Measurements from ENCODE around the gene BCL7A.

The BCL7A gene

DNA sequence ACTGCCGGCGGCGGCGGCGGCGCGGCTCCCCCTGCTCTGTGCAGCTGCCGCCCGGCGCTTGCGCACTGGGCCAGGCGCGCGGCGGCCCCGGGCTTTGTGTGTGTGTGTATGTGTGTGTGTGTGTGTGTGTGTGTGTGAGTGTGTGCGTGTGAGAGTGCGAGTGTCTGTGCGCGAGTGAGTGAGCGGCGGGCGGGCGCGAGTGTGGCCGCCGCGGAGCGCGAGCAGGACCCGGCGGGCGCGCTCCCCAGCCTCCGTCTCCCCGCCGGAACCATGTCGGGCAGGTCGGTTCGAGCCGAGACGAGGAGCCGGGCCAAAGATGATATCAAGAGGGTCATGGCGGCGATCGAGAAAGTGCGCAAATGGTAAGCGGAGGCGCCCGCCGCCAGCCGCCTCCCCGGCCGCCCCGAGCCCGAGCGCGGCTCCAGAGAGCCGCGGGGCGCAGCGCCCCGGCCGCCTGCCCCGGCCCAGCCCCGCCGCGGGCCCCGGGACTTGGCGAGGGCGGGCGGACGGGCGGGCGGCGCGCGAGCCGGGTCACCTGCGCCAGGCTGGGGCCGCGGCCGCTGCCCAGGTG, at the start of gene BCL7A:
BCL7A (plus strand) TSS at position 63 of the 571 bp plus-strand sequence; CDS start at position 271, 208 bp downstream.
- H3K4me3 ChIP-seq (ENCODE audit: control insufficient read depth, low read depth, low read length) = peak within 1 kb of the TSS; percentile 53

DNA sequence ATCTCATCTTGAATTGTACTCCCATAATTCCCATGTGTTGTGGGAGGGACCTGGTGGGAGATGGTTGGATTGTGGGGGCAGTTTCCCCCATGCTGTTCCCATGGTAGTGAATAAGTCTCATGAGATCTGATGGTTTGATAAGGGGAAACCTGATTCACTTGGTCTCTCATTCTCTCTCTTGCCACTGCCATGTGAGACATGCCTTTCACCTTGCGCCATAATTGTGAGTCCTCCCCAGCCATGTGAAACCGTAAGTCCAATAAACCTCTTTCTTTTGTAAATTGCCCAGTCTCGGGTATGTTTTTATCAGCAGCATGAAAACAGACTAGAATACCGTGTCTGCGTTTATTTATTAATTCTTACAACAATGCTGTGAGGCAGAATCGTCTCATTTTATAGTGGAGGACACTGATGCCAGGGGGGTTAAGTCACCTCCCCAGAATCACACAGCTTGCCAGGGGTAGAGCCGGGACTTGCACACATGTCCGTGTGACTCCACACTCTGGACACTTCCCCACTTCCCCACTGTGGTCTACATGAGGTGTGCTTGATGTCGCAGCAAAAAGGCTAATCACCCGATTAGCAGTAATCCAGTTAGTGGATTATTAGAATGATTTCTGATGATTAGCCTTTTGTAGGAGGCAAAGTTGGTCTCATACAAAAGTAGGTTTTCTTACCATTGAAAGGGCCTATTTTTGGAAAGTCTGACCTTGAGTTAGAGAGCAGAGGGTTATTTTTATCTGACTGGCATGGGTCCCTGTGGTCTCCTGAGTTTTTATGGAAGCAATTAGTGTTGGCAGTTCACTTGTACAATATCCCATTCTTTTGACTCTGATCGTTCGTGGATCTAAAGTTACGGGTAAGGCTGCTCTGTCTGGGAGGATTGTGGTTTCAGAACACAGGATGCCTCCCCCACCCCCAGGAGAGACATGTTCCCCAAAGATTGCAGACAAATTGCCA, 47.4 kb upstream of the BCL7A start:
- TF ChIP-seq, protein P1, sequence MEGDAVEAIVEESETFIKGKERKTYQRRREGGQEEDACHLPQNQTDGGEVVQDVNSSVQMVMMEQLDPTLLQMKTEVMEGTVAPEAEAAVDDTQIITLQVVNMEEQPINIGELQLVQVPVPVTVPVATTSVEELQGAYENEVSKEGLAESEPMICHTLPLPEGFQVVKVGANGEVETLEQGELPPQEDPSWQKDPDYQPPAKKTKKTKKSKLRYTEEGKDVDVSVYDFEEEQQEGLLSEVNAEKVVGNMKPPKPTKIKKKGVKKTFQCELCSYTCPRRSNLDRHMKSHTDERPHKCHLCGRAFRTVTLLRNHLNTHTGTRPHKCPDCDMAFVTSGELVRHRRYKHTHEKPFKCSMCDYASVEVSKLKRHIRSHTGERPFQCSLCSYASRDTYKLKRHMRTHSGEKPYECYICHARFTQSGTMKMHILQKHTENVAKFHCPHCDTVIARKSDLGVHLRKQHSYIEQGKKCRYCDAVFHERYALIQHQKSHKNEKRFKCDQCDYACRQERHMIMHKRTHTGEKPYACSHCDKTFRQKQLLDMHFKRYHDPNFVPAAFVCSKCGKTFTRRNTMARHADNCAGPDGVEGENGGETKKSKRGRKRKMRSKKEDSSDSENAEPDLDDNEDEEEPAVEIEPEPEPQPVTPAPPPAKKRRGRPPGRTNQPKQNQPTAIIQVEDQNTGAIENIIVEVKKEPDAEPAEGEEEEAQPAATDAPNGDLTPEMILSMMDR (conservative IDR thresholded peaks at IDR 0.05; ENCODE audit: control insufficient read depth, insufficient read depth, low read depth, low read length) = no peak
- no peak overlapping the region for H3K4me3 ChIP-seq (ENCODE audit: control insufficient read depth, low read depth, low read length)
- no peak for DNase-seq (ENCODE audit: low read depth)

More for the DNA sequence above, at the start of gene BCL7A:
- TF ChIP-seq, protein P1 (conservative IDR thresholded peaks at IDR 0.05; ENCODE audit: control insufficient read depth, insufficient read depth, low read depth, low read length) = no peak
- DNase-seq (ENCODE audit: low read depth) = peak; percentile 58

DNA sequence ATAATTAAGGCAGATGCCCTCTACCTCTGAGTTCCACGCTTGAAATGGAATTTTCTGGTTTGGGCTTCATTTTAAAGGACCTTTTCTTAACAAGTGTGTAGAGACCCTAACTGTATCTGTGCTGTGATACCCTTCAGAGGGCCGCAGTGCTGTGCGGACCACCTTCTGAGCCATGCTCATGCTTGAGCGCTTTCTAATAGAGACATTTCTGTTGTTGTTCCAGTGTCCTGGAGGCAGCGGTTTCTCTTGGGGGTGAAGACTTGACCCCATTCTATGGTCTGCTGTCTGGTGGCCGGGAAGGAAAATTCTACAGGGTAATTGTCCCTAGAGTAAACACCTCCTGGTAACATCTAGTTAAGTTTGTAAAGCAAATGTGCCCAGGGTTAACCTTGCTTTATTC, 46.7 kb upstream of the BCL7A start:
- no peak overlapping the region for H3K4me3 ChIP-seq (ENCODE audit: control insufficient read depth, low read depth, low read length)
- TF ChIP-seq, protein P1 (conservative IDR thresholded peaks at IDR 0.05; ENCODE audit: control insufficient read depth, insufficient read depth, low read depth, low read length) = no peak
- DNase-seq (ENCODE audit: low read depth) = no peak

DNA sequence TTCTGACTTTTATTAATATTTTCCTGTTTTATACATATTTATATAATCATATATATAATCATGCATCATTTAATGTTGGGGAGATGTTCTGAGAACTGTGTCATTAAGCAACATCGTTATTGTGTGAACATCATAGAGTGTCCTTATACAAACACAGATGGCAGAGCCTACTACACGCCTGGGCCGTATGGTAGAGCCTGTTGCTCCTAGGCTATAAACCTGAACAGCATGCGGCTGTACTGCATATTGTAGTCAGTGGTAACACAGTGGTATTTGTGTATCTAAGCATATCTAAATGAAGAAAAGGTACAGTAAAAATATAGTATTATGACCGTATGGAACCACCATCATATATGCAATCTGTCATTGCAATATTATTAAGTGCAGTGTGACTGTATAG, 44.7 kb upstream of the BCL7A start:
- TF ChIP-seq, protein P1 (conservative IDR thresholded peaks at IDR 0.05; ENCODE audit: control insufficient read depth, insufficient read depth, low read depth, low read length) = no peak

DNA sequence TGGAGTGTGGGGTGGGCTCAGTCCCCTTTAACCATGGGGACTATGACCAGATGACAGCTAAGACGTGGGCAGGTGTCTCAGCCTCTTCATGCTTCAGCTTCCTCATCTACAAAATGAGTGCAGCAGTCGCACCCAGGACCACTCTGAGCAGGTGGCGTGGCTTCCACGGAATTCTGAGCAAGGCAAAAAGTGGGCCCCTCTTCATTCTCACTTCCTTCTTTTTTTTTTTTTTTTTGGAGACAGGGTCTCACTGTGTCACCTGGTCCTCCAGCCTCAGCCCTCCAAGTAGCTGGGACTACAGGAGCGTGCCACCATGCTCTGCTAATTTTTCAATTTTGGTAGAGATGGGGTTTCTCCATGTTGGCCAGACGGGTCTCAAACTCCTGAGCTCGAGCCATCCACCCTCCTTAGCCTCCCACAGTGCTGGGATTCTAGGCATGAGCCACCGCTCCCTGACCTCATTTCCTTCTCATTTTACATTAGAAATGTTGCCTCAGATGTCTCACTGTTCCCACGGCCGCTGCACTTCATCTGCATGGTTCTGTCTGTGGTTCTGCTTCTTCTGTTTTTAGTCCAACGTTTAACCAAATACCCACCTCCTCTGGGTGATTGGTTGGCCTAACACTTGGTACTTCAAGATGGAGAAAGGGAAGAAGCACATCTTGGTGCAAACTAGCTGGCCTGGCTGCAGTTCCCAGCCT, 41.3 kb upstream of the BCL7A start:
- peak; percentile 36 for DNase-seq (ENCODE audit: low read depth)
- TF ChIP-seq, protein P1 (conservative IDR thresholded peaks at IDR 0.05; ENCODE audit: control insufficient read depth, insufficient read depth, low read depth, low read length) = no peak
- no peak overlapping the region for H3K4me3 ChIP-seq (ENCODE audit: control insufficient read depth, low read depth, low read length)

More for the DNA sequence above, 44.7 kb upstream of the BCL7A start:
- DNase-seq (ENCODE audit: low read depth) = no peak
- H3K4me3 ChIP-seq (ENCODE audit: control insufficient read depth, low read depth, low read length) = no peak overlapping the region

DNA sequence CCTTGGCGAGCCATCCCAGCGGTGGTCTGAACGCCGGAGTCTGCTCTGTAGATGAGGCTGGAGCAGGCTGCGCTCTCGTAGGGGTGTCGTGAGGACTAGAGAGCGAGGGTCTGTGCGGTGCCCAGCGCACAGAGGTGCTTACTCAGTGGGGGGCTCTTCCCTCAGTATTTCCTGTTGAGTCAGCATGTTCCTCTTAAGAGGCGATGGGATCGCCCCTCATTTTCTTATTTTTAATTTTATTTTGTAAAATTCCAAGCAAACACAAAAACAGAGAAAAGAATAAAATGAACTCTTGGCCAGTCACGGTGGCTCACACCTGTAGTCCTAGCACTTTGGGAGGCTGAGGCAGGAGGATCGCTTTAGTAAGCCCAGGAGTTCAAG, 40.8 kb upstream of the BCL7A start:
- no peak overlapping the region for H3K4me3 ChIP-seq (ENCODE audit: control insufficient read depth, low read depth, low read length)
- TF ChIP-seq, protein P1 (conservative IDR thresholded peaks at IDR 0.05; ENCODE audit: control insufficient read depth, insufficient read depth, low read depth, low read length) = no peak
- DNase-seq (ENCODE audit: low read depth) = no peak

All from fibroblast of mammary gland (primary cell).